Measurements from ENCODE around the gene NEURL1B.

The NEURL1B gene

DNA sequence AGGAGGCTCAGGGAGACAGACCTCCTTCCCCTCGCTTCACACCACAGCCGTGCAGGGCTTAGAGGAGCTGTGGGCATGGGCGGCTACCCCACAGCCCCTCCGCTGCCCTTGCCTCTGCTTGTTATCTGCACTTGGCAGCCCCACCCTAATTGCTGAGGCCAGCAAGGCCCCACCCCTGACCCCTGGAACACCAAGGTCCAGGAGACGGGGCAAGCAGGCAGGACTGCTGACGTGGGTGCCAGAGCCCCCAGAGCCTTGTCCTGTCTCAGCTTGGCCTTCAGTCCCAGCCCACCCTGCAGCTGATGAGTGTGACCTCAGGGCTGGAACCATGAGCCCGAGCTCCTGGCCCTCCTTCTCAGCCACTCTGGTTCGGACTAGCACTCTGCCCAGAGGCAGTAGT is 29.1 kb upstream of the NEURL1B start:
- no peak for DNase-seq

DNA sequence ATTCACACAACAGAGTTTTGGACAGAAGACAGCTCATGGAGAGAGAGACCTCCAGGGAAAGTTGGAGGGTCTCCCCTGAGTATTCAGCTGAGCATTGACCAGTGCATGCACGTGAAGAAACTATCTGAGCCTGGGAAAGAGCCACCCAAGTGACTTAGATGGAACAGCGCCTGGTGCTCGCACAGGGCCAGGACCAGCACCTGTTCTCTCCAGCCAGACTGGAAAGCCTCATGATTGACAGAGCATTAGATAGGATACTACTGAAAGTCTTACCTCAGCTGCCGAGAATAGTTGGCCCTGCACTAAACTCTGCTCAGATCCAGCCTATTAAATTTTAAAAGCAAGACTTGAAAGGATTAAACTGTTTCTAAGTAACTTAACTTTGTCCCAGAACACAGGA is 28.3 kb upstream of the NEURL1B start:
- no peak for DNase-seq

DNA sequence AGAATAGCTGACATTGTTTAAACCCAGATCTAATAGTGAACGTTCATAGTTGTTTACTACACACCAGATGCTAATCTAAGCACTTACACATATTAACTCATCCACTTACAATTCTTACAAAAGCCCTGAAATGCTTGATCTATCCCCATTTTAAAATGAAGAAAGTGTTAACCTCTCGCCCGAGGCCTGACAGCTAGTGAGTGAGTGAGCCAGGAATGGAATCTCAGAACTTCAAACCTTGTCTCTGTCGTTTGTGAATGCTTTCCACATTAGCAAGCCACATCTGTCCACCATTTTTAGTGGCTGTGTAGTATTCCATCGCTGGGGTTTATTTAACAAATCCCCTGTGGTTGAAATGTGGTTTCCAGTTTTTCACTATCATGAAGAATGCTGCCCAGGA is 24.9 kb upstream of the NEURL1B start:
- no peak for DNase-seq

DNA sequence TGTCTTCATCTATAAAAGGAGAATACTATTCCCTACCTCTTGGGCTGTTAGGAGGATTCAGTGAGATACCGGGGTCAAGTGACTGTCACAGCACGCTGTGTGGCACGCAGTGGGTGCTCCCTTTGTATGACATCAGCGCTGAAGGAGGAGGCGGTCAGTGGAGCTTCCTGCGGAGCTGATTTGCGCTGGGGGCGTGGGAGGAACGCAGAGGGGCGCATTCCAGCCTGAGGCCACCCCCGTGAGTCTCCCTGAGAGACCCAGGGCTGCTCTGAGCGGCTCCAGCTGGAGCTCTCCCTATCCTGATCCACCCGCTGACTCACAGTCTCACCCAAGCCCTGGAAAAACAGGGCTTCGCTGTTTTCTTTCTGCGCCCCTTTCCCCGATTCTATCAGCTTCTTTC is 24.3 kb upstream of the NEURL1B start:
- DNase-seq, result no peak

DNA sequence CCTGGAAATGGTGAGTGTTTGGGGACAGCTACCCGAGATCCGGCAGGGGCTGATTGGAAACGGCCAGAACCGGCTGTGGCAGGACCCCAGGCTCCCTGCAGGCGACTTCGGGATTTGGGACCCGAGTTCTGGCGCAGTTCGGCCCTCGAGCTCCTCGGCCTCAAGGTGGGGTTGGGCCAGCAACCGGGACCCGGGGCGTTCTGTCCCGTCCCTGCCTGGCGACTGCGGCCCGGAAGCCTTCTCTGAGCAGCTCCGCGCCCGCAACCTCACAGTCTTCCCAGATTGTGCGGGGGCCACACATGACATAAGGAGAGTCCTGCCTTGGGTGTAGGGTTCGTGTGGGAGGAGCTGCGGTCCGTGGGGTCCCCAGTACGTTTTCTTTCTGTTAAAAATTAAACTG is 23.2 kb upstream of the NEURL1B start:
- DNase-seq, result no peak

DNA sequence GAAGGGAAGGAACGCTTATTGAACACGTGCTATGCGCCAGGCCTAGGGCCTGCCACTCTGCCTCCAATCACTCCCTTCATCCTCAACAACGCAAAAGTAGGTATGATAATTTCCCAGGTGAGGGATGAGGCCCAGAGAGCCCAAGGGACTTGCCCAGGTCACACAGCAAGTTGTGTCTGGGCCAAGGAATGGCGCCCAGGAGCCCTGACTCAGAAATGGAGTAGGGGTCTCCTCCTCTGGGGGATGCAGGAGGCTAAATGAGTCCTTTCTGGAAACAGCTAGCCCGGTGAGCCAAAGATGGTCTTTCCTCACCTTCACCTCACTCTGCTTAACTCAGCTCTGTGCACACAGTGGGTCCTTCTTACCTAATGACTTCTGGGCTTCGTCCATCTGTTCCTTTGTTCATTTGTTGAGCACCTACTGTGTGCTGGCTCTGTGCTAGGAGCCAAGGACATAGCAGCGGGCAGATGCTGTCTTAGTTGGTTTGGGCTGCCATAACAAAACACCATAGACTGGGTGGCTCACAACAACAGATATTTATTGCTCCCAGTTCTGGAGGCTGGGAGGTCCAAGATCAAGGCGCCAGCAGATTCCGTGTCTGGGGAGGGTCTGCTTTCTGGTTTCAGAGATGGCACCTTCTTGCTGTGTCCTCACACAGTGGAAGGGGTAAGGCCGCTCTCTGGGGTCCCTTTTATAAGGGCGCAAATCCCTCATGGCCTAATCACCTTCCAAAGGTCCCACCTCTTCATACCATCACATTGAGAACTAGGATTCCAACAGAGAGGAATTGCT is 22.3 kb upstream of the NEURL1B start:
- DNase-seq, result no peak

DNA sequence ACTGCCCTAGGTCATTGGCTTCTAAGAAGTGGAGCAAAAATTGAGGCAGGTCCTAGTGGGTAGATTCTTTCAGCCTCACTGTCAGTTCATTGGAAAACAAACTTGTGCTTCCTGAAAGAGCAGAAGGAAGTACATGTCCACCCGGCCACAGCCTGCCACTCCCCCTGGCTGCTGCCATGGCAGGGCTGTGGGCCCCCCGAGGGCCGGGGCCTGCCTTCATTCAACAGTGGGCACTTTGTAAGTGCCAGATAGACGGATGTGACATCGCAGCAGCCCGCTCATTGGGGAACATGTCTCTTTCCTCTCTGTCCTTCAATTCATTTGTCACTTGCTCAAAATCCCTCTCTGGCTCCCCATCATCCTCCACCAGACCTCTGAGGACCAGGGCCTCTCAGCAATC is 20.6 kb upstream of the NEURL1B start:
- no peak for DNase-seq

DNA sequence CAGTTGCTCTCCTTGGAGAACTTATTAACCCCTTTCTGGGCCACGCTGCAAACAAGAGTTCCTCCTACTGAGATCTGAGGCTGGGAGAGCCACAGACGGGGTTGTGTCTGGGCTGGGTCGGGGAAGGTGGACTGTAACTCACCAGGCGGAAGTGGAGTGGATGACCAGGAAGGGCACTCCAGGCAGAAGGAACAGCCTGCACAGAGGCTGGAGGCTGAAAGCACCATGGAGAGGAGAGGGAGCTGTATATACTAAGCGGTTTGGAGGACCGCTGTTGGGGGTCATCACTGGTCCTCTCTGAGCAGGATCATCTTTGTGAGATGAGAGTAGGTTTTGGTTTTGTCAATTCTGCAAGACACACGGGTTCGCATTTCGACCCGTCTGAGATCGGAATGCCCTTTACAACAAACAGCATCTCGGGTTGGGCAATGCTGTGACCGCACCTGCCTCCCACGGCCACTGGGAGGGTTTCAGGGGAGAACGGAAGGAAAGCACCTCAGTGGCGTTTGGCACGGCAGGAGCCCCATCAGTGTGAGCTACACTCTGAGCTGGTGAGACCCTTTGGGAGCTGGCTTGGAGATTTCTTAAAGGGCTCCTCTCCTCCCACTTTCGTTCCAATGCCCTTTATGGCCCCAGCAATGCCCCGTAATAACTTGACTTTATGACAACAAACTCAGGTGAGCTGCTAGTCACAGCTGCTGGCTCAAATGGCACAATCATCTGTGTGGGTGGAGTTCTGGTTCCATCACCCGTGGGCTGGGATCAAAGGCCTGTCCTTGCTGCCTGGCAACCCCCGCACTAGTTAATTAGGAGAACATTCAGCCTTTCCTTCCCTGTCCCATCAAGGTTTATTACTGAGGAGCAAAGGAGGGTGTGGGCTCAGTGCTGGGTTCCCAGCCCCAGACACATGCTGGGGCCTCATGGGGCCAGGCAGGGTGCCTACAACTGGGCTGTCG is 18.7 kb upstream of the NEURL1B start:
- no peak for DNase-seq

DNA sequence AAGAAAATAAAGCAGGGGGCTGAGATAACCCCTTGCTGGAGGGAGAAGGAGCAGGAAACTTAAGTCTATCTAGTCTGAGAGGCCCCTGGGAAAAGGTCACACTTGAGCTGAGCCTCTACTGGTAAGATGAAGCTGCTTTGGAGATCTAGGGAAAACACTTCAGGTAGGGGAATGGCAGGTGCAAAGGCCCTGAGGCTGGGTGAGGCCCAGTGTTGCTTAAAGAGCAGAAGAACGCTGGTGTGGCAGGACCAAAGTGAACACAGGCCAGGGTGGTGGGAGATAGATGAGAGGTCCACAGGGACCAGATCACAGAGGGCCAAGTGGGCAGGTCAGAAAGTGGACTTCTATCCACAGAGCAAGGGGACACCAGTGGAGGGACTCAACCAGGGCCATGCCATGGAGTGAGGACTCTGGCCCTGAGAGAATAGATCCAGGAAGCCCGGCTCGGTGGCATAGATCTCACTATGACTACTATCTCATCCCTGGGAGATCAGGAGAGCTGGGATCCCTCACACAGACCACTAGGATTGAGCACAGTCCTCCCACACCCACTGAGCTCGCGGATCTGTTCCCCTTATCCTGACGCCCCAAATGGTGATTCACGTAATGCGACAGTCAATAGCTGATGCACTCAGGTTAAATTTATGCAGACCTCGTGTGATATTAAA is 17.6 kb upstream of the NEURL1B start:
- no peak for DNase-seq

DNA sequence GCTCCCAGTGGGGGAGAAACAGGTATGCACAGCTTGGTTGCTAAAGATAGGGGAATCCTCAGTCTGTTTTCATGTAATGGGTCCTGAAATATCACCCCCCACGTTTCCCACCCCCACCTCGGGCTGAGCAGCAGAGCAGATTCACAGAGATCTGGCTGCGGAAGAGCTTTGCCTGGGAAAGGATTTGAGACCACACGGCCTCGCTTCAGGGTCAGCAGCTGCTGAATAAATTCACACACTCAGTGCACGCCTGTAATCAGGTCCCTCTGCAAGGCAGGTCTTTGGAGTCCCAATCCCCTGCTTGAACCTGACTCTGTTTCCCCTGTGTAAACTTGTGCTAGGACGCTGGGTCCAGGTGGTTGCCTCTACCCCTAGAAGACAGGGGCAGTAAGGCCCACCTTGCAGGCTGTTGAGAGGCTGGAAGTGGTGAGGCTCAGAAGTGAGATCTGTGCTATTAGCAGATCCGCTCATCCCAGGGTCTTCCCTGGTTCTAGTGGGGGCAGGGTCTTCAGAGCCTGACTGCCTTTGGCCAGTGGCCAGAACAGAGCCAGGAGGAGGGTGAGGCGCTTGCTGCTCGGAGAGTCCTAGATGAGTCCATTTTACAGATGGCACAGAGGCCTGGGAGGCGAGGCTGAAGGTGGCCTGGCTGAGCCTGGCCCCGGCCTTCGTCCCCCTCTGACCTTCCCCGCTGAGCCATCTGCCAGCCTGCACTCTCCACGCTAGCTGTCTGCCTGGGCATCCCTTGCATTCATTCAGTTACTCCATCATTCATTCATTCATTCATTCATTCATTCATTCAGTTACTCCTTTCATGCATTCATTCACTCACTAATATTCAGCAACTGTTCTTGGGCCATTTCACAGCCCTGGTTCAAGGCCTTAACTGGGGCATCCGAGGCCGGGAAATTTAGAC is 16.7 kb upstream of the NEURL1B start:
- no peak for DNase-seq

DNA sequence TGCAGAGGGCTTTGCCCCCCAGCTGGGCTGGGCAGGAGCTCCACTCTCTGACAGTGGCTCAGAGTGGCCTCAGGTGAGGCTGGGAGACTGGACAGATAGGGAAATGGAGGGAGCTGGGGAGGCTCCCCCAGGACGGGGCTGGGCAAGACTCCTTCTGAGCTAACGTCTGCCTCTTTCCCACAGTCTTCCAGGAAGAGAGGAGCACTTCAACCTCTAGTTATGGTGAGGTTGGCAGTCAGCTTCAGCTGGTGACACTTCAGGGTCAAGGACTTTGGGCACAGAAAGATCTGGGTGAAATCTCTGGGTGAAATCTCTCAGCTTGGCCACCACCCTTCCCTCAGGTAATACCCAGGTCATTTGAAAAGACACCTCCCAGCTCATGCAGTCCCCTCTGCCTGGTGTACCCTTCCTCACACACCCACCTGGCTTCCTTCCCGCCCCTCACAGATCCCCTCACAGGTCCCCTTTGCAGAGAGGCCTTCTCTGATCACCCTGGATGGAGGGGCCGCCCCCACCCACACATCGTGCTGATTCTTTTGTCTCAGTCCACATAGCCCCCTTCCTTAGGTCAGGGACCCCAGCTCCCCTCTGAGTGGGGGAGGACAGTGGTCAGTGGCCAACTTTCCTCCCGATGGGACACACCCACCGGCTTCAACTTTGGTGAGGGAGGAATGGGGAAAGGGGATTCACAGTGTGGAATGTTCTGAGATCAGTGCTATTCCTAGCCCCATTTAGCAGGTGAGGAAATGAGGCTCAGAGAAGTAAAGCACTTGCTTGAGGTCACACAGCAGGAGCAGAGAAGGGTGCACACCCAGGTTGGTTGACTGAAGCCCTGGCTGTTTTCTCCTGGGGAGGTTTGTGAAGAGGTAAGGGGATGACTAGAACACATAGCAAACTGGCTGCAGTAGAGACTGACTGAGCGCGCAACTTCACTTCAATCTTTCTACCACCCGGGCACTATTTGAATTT is 15.8 kb upstream of the NEURL1B start:
- no peak for DNase-seq

DNA sequence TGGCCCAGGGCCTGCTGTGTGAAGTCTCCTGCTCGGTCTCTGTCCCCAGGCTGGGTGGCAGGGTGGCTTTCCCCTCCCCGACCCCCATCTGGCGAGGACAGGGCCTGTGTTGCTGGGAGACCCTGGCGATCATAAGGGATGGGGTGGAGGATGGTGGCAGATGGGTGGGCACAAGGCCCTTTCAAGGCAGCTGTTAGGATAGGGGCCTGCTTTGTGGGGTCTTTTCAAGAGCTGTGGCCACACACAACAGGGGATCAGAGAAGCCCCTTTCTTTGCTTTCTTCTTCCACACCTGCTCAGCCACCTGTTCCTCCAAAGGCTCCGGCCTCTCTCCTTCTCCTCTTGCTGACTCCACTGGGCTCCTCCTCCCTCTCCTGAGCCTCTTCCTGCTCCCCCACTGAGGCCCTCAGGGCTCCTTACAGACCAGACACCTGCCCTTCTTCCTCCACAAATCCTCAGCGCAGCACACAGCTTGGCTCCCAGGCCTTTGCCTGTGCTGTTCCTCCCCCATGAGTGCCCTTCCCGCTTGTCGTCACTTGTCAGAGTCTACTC is 15.0 kb upstream of the NEURL1B start:
- DNase-seq, result no peak

DNA sequence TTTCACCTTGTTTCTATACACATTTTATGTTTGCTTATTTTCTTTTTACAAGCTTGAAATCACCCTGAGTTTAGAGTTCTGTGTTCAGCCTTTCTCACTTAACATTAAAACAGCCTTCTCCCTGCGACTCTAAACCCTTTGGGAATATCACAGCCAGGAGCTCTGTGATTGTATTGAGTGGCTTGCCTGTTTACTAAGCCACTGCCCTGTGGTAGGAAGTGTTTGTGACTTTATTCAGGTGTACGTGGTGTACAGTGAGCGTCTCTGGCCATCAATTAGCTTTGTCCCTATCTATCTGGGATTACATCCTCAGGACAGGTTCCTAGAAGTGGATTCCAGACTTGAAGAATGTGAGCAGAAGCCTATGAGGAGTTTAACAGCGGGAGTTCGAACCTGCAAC is 11.0 kb upstream of the NEURL1B start:
- no peak for DNase-seq

DNA sequence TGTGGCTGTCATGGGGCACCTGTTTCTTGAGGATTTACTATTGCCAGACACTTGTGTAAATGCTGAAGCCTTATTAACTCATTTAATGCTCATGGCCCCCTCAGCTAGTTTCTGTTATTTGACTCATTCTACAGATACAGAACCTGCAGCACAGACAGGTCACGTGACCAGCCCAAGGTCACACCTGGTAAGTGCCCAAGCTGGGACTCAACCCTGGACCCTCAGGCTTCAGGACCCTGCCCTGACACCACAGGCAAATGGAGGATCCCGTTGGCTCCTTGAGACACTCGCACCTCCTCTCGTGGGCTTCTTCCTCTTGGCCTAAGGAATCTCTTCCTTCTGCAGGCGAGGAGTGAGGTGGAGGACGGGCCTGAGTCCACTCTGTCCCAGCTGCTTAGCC is 10.6 kb upstream of the NEURL1B start:
- DNase-seq, result no peak

DNA sequence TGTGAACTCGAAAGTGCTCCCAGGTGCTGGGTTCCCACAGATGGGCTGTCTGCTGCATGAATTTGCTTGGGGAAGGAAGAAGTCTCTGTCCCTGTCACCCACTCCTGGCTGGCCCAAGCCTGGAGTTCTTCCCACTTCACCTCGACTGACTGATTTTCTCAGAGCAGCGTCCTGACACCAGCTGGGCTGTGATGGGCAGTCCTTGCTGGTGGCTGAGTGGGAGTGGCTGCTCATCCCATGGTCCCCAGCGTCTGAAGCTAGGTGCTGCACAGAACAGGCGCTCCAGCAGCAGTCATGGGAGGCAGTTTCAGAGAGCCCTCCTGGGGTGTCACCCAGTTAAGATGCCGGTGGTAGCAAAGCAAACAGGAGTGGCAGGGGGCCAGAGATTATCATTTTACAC is 10.1 kb upstream of the NEURL1B start:
- no peak for DNase-seq

DNA sequence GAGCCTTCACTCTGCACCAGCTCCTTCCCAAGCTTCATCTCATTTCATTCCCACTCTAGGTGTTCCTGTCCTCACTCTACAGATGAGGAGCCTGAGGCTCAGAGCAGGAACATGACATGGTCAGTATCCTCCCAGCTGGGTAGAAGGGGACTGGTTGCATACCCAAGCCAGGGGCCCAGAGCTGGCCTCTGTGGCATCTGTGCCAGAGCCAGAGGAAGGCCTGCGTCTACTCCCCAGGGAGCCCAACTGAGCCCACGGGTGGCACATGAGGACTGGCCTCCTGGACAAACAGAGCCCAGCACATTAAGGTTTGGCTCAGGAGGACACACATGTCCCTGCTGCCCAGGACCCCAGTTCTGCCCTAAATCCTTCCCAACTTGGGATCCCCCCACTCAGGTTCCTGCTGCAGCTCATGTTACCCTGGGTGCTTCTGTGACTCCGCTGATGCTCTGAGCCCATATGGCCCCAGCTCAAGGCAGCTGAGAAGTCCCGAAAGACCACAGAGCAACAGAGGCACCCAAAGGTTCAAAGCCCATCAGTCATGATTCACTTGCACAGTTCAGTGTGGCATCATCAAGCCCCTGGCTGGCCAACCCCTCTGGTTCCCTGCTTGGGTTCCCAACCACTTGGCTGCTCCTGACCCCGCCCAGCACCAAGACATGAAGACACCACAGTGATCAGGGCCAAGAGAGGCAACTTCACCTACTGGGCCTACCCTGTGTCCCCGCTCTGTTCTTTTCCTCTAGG is 8.5 kb upstream of the NEURL1B start:
- no peak for DNase-seq

DNA sequence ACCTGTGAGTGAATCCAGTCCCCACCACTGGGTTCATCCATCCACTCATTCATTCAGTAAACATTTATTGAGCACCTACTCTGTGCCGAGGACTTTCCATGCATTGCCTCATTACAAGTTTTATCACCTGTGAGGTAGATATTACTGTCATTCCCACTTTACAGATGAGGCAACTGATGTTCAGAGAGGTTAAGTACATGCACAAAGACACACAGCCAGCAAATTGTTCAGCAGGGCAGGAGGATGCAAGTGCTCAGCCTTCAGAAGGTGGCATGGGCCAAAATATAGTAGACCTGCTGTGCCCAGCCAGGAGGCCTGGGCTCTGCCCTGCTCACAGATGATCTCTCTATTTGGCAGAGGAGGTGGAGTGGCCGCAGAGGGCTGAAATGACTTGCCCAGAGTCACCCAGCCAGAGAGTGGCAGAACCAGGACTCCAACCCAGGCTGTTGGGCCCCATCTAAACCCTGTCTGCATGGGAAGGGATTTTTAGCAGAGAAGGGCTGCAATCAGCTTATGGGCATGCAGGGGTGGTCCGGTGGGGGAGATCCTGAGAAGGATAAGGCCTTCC is 7.6 kb upstream of the NEURL1B start:
- no peak for DNase-seq

DNA sequence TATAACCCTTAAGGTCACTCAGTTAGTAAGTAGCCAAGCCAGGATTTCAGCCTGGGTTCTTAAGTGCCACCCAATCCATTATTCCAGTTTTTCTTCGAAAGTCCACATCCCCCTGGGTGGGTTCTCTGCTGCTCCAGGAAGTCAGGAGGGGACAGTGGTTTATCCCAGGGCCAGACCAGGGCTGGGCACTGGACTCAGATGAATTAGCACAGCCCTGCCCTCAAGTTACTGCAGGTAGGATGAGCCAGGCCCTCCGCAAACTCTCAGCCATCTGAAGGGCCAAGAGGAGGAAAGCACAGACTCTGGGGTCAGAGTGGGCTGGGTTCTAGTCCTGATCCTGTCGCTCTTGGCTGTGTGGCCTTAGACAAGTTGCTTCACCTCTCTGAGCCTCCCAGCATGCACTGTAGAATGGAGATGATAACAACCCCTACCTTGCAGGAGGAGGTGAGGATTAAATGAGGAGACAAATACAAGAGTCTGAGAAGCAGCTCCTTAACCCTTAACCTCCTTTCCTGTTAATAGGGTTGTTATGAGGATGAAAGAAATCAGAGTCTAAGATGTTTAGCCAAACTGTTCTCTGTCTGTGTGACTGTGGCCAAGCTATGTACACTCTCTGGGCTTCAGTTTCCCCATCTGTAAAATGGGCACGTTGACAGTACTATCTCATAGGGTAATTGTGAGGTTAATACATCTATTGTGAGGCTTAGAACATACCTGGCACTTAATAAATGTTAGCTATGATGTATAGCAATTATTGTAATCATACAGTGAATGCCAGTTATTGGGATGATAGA is 6.8 kb upstream of the NEURL1B start:
- no peak for DNase-seq

DNA sequence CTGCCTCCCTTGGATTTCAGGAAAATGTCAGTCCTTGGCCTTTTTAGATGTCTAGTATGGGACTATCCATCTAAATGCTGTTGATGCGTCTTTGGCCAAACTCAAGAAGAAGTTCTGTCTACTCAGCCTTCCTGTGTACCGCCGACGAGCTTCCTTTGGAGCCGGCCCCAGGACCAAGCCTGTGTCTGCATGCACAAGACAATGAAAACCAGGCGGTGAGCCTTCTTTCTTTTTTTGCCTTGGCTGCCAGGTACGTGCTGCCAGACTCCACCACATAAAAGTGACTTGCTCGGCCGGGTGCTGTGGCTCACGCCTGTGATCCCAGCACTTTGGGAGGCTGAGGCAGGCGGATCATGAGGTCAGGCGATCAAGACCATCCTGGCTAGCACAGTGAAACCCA is 6.0 kb upstream of the NEURL1B start:
- no peak for DNase-seq

Measured in SIG-M5 (cell line).